SH-SY5Y (cell line): ENCODE data around the gene ZNF778.

Source experiments
- GATA2 ChIP-seq: IDR thresholded peaks from 2 replicates; pipeline ENCODE4 v1.6.1; 2011; ENCODE audit warnings: mild to moderate bottlenecking, low read depth, low read length
- GATA3 ChIP-seq: IDR thresholded peaks from 2 replicates; pipeline ENCODE4 v1.6.1; 2011; ENCODE audit warnings: low read depth, mild to moderate bottlenecking, low read length, moderate library complexity

DNA sequence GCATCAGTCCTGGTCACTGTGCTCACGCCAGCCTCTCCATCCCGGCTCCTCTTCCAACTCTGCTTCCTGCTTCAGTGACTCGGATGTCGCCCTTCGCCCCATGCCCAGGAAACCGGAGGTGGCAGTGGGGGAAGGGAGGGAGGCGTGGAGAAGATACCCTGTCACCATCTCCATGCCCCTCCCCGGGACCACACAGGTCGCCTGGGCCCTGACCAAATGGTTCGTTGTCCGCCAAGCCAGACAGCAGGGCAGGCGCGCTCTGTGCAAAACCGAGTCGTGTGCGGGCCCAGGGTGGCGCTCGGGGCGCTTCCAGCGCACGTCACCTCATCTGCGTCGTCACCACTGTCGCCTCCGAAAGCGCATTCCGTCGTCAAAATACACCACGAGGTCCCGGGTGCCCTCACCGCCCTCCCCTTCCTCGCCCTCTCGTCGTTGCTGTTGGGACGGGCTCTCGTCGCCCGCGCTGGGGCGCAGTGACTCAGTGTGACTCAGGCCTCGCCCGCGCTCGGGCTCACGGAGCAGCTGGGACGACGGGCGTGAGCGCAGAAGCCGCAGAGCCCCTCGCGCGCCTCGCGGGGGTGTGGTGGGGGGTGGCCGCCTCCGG, 39.2 kb downstream of the ZNF778 start:
- TF ChIP-seq GATA2, result no peak
- no peak for TF ChIP-seq GATA3
